Measurements from ENCODE around the gene NUP210L. TPM values are rescaled to one million over a fixed set of nuclear protein-coding genes. Genes with fewer than 3 reads are reported as not detected.

Gene NUP210L
- total RNA-seq, 4 donors from 2014 or later, result under 0.01 to 0.30 (median 0.21) TPM; not detected in 1

- H3K4me1 ChIP-seq, result peaks cover 0 to 76% (median 35%) of the 10 kb centered on the region in 4 donors
- H3K36me3 ChIP-seq, result peaks cover 0 to 41% (median 0%) of the 10 kb centered on the region in 3 donors
- peak; percentile 99 for DNase-seq (ENCODE audit: low spot score in 2 of 2)
- WGBS, 2 donors, result 0 to 1% methylated on average over 55 to 62 of the region's 75 CpGs
- TF ChIP-seq CTCF (IDR thresholded peaks at IDR 0.05), result peak in 1 of 5 experiments; percentile 1
- TF ChIP-seq EP300 (IDR thresholded peaks at IDR 0.05), result peak; percentile 80 to 92
- TF ChIP-seq POLR2A (IDR thresholded peaks at IDR 0.05), result peak; percentile 60 to 79
- peak within 1 kb of the TSS; percentile 66 to 92 (median 74) for H3K4me3 ChIP-seq
- peak within 1 kb of the TSS; percentile 64 to 97 (median 88) for H3K27ac ChIP-seq
- no peaks in the 10 kb centered on the region for H3K9me3 ChIP-seq
- no peaks in the 10 kb centered on the region for H3K27me3 ChIP-seq
Measured at GRCh38 chr1:153958111-153958960, 196.5 kb downstream of the NUP210L start, which contains the start of gene CRTC2. TSS of gene CRTC2 (minus strand) at chr1:153958612. CDS start at chr1:153958497, 115 bp downstream.

DNA sequence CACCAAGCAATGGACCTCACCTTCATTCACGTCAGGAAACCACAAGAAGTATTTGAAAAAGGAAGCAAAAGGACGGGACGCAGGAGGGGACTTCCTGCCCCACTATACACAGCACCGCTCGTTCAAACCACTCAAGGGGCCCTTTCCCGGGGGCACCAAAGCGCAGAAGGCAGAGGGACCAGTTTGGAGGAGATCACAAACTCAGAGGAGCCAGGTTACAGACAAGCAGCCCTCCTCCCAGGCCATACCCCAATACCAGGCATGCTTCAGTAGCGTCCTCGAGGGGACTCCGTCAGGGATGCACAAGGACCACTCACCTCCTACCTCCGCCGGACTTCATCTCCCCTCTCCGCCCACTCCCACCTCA lies 197.1 kb downstream of the NUP210L start:
- TF ChIP-seq CTCF (IDR thresholded peaks at IDR 0.05) (no peak), POLR2A (IDR thresholded peaks at IDR 0.05) (no peak), EP300 (IDR thresholded peaks at IDR 0.05) (no peak)
- Histone ChIP-seq H3K27me3 (no peaks in the 10 kb centered on the region), H3K4me1 (peaks cover 0 to 74% (median 34%) of the 10 kb centered on the region in 4 donors), H3K27ac (peak overlapping the region in 3 of 4 donors; percentile 86 to 97 (median 90)), H3K9me3 (no peaks in the 10 kb centered on the region), H3K4me3 (peak overlapping the region; percentile 66 to 92 (median 74)), H3K36me3 (peaks cover 0 to 47% (median 0%) of the 10 kb centered on the region in 3 donors)
- WGBS, 2 donors, result 0% methylated on average over 13 of the region's 13 CpGs
- no peak for DNase-seq (ENCODE audit: low spot score in 2 of 2)

- no peak for TF ChIP-seq CTCF (IDR thresholded peaks at IDR 0.05)
- no peak for TF ChIP-seq EP300 (IDR thresholded peaks at IDR 0.05)
- TF ChIP-seq POLR2A (IDR thresholded peaks at IDR 0.05), result no peak
- H3K36me3 ChIP-seq, result peaks cover 0 to 53% (median 2%) of the 10 kb centered on the region in 3 donors
- peak overlapping the region; percentile 66 to 92 (median 74) for H3K4me3 ChIP-seq
- 26 to 30% methylated on average over 6 of the region's 6 CpGs for WGBS, 2 donors
- no peak for DNase-seq (ENCODE audit: low spot score in 2 of 2)
- H3K27me3 ChIP-seq, result no peaks in the 10 kb centered on the region
- peaks cover 0 to 68% (median 29%) of the 10 kb centered on the region in 4 donors for H3K4me1 ChIP-seq
- no peaks in the 10 kb centered on the region for H3K9me3 ChIP-seq
- peak overlapping the region in 3 of 4 donors; percentile 86 to 97 (median 90) for H3K27ac ChIP-seq
Measured at GRCh38 chr1:153956997-153957715, 197.7 kb downstream of the NUP210L start.

- WGBS, 2 donors, result 89 to 94% methylated on average over 10 of the region's 10 CpGs
- DNase-seq (ENCODE audit: low spot score in 2 of 2), result no peak
- H3K4me3 ChIP-seq, result no peak overlapping the region
- H3K36me3 ChIP-seq, result peaks cover 0 to 56% (median 19%) of the 10 kb centered on the region in 3 donors
- no peak overlapping the region for H3K27ac ChIP-seq
- TF ChIP-seq EP300 (IDR thresholded peaks at IDR 0.05) (no peak), CTCF (IDR thresholded peaks at IDR 0.05) (no peak), POLR2A (IDR thresholded peaks at IDR 0.05) (no peak)
- H3K4me1 ChIP-seq, result peaks cover 0 to 47% (median 22%) of the 10 kb centered on the region in 4 donors
- no peaks in the 10 kb centered on the region for H3K27me3 ChIP-seq
- H3K9me3 ChIP-seq, result no peaks in the 10 kb centered on the region
Measured at GRCh38 chr1:153954826-153955225, 200.0 kb downstream of the NUP210L start.

Data from tibial nerve (tissue), 4 donors.